Vagina (tissue), 2 donors: ENCODE measurements around the gene TSC2. TPM values are rescaled to one million over a fixed set of nuclear protein-coding genes. Genes with fewer than 3 reads are reported as not detected.

Experiments
- DNase-seq, 2 donors: peaks; one replicate each; pipeline ENCODE4 v3.0.0-alpha.2; 2017; ENCODE audit errors: extremely low spot score in 2 of 2
- H3K27ac ChIP-seq: fragments of 200-600 bp; sonication (generic); one replicate; pipeline ENCODE4 v1.5.1; 2019
- H3K27me3 ChIP-seq: fragments of 200-600 bp; sonication (generic); one replicate; pipeline ENCODE4 v1.5.1; 2019
- H3K36me3 ChIP-seq, 2 donors: fragments of 200-600 bp; sonication (generic); one replicate each; pipeline ENCODE4 v1.5.1; 2017 to 2019
- H3K4me1 ChIP-seq: fragments of 200-600 bp; sonication (generic); one replicate; pipeline ENCODE4 v1.5.1; 2019
- H3K4me3 ChIP-seq, 2 donors: fragments of 200-600 bp; sonication (generic); 1 replicate in 1 of 2; 2 replicates in 1 of 2; pipeline ENCODE4 v1.5.1; 2016 to 2019
- H3K9me3 ChIP-seq: fragments of 200-600 bp; sonication (generic); one replicate; pipeline ENCODE4 v1.5.1; 2019
- CTCF ChIP-seq, 3 experiments: fragments of 450-650 bp in 2 of 3; fragments of 200-600 bp in 1 of 3; sonication (generic) in 1 of 3; IDR thresholded peaks; one replicate each; pipeline ENCODE4 v1.5.1; 2017 to 2019; ENCODE audit warnings: antibody characterized with exemption in 3 of 3, mild to moderate bottlenecking in 2 of 3, moderate library complexity in 2 of 3
- POLR2A ChIP-seq, 2 donors: fragments of 450-650 bp; IDR thresholded peaks; one replicate each; pipeline ENCODE4 v1.6.1; 2017; ENCODE audit warnings: antibody characterized with exemption in 2 of 2, mild to moderate bottlenecking in 2 of 2, moderate library complexity in 2 of 2
- POLR2AphosphoS5 ChIP-seq, 2 donors: sonication (generic); formaldehyde crosslinking; IDR thresholded peaks; one replicate each; pipeline ENCODE4 v1.9.0; 2017; ENCODE audit warnings: antibody characterized with exemption in 2 of 2, mild to moderate bottlenecking in 2 of 2, low read depth in 1 of 2; ENCODE audit not compliant: insufficient read depth in 1 of 2
- intact Hi-C: fragments of 100-400 bp; cut with DNase I; formaldehyde crosslinking; loops from one replicate; pipeline ENCODE4 v1.15.1; 2023
- total RNA-seq: library from RNA; depleted of rRNA; stranded (reverse); fragments of >200 nt; gene quantifications from one replicate; pipeline ENCODE4 v1.2.3, GENCODE V29; 2016

TSC2 gene
- total RNA-seq, 1 donor from 2014 or later = 78.6 TPM

GRCh38 chr16:2001035-2001434 lies 46.8 kb upstream of the TSC2 start:
- Histone ChIP-seq H3K4me3 (no peak overlapping the region), H3K27ac (no peak overlapping the region), H3K36me3 (peaks cover 0 to 56% of the 10 kb centered on the region in 2 donors), H3K27me3 (no peaks in the 10 kb centered on the region), H3K9me3 (no peaks in the 10 kb centered on the region), H3K4me1 (peaks cover 28% of the 10 kb centered on the region)
- no peak for TF ChIP-seq CTCF (IDR thresholded peaks at IDR 0.05)
- no peak for TF ChIP-seq POLR2A (IDR thresholded peaks at IDR 0.05)
- no peak for TF ChIP-seq POLR2AphosphoS5 (IDR thresholded peaks at IDR 0.05; ENCODE audit: insufficient read depth in 1 of 2, low read depth in 1 of 2)
- DNase-seq = no peak
- intact Hi-C loops = no loop called here

- no peak overlapping the region for H3K27ac ChIP-seq
- H3K9me3 ChIP-seq = no peaks in the 10 kb centered on the region
- no peak for DNase-seq
- peaks cover 0 to 56% of the 10 kb centered on the region in 2 donors for H3K36me3 ChIP-seq
- H3K27me3 ChIP-seq = no peaks in the 10 kb centered on the region
- intact Hi-C loops = no loop called here
- H3K4me1 ChIP-seq = peaks cover 34% of the 10 kb centered on the region
- no peak overlapping the region for H3K4me3 ChIP-seq
- TF ChIP-seq CTCF (IDR thresholded peaks at IDR 0.05) (no peak), POLR2AphosphoS5 (IDR thresholded peaks at IDR 0.05; ENCODE audit: insufficient read depth in 1 of 2, low read depth in 1 of 2) (no peak), POLR2A (IDR thresholded peaks at IDR 0.05) (no peak)
Measured at GRCh38 chr16:2001456-2002355, 46.1 kb upstream of the TSC2 start.

- H3K4me3 ChIP-seq = no peak overlapping the region
- DNase-seq = no peak
- intact Hi-C loops = no loop called here
- H3K9me3 ChIP-seq = no peaks in the 10 kb centered on the region
- TF ChIP-seq POLR2AphosphoS5 (IDR thresholded peaks at IDR 0.05; ENCODE audit: insufficient read depth in 1 of 2, low read depth in 1 of 2) (no peak), CTCF (IDR thresholded peaks at IDR 0.05) (no peak), POLR2A (IDR thresholded peaks at IDR 0.05) (no peak)
- no peak overlapping the region for H3K27ac ChIP-seq
- no peaks in the 10 kb centered on the region for H3K27me3 ChIP-seq
- peaks cover 0 to 56% of the 10 kb centered on the region in 2 donors for H3K36me3 ChIP-seq
- peaks cover 43% of the 10 kb centered on the region for H3K4me1 ChIP-seq
Measured at GRCh38 chr16:2002406-2003230, 45.2 kb upstream of the TSC2 start.

- DNase-seq = no peak
- peaks cover 0 to 48% of the 10 kb centered on the region in 2 donors for H3K36me3 ChIP-seq
- H3K4me3 ChIP-seq = no peak overlapping the region
- H3K4me1 ChIP-seq = peaks cover 51% of the 10 kb centered on the region
- H3K9me3 ChIP-seq = no peaks in the 10 kb centered on the region
- no peak for TF ChIP-seq CTCF (IDR thresholded peaks at IDR 0.05)
- TF ChIP-seq POLR2A (IDR thresholded peaks at IDR 0.05) = no peak
- TF ChIP-seq POLR2AphosphoS5 (IDR thresholded peaks at IDR 0.05; ENCODE audit: insufficient read depth in 1 of 2, low read depth in 1 of 2) = no peak
- no peaks in the 10 kb centered on the region for H3K27me3 ChIP-seq
- intact Hi-C loops = no loop called here
- no peak overlapping the region for H3K27ac ChIP-seq
Measured at GRCh38 chr16:2003231-2003826, 44.5 kb upstream of the TSC2 start.
